GM19238 (cell line): Measurements from ENCODE around the gene EEF2K.

ENCODE experiments used
- DNase-seq: peaks from one replicate; pipeline ENCODE4 v3.0.0; 2011; ENCODE audit warnings: low spot score; ENCODE audit not compliant: insufficient read length

Gene EEF2K

DNA sequence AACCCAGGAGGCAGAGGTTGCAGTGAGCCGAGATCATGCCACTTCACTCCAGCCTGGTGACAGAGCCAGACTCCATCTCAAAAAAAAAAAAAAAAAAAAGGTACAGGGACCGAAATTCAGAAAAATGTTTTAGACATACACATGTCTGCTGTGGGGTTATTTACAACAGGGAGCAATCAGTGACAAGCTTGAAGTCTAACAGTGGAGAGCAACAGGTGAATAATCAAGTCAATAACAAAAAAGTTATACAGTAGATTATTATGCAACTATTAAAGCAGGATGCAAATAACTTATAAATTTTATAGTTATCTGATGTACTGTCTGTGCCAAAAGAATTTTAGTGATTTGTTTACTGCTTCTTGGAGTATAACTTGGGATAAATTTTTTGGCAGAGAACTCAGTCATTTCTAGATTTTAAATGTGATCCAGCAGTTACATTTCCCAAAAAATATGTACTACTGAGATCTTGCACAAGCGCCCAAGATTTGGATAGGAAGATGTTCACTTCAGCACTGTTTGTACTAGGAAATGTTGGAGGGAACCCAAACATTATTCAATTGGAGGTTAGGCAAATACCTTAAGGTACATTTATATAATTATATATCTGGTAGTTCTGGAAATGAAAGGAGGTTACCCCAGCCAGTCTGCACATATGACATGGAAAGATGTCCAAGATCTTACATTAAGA is 34.1 kb downstream of the EEF2K start:
- no peak for DNase-seq

DNA sequence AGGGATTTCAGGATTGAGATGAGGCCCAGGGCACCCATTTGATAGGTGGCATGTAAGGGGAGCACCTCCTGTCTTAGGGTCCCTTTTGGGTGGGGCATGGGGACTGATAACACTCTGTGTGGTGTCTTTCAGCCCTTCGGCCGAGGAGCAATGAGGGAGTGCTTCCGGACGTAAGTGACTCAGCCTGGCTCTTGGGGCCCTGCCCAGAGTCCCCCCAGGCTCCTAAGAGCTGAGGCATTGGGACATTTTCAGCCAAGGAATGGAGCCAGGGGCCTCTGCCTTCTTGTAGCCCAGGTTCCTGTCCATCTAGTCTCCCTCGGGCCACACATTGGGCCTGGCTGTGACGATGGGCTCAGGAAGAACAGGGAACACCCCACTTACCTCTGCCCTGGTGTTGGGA is 44.4 kb downstream of the EEF2K start:
- DNase-seq, result no peak

DNA sequence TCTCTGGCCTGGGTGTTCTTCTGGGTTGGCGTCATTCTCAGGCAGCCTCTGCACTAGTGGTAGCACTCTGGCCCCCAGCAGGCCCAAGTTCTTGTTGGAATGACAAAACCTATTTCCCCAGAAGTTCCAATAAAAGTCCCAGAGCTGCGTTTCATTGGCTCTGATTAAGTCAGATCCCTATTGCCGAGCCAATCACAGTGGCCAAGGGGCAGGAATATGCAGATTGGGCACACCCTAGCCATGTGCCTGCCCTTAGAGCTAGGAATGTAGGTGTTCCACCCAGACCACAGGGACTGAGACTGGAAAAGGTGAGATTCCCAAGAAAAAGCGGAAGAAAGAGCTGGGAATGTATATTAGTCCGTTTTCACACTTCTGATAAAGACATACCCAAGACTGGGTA is 46.2 kb downstream of the EEF2K start:
- no peak for DNase-seq

DNA sequence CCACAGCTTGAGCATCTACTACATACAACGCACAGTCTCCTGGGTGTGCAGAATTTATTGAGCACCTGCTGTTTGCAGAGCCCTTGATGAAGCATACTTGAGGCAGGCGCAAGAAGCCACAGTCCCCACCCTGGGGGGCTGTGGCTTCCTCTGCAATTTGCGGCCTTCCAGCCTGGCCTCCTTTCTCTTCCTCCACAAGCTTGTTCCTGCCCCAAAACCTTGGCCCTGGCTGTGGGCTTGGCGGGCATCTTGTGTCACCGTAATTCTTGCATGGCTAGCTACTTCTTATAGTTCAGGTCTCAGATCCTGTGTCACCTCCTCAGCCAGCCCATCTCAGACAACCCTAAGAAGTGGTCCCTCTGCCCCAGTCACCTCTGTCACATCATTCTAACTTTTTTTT is 47.2 kb downstream of the EEF2K start:
- DNase-seq, result no peak

DNA sequence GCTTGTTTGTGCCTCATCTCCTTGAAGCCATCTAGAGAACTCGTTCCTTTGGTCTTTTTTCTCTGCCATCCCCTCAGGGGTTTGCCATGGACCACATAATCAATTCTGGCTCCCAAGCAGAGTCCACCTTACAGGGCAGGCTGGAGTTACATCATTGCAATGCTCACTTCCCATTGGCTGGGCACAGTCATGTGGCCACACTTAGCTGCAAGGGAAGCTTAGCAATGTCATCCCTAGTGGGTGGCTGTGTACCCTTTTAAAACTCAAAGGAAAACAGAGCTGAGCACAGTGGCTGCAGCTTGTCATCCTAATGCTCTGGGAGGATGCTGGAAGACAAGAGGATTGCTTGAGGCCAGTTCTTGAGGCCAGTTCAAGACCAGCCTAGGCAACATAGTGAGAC is 49.3 kb downstream of the EEF2K start:
- DNase-seq, result no peak

GRCh38 chr16:22257440-22257839 is 51.4 kb downstream of the EEF2K start:
- DNase-seq, result no peak

DNA sequence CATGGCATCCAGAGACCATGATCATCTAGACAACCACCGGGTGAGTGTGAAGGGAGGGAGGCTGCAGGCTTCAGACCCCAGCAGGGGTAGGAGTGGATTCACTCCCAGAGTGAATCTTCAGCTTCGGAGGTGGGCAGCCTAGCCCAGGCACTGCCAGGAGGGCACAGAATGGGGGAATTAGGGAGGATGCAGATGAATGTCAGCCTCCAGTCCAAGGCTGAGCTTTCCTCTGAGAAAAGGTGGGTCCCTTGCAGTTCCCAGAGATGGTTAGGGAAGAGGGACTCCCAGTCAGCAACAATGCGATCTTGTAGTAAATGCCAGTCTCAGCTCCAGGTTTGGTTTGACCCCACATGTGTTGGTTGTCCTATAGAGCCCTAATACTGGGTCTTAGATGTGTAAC is 54.4 kb downstream of the EEF2K start:
- no peak for DNase-seq

- DNase-seq, result no peak
Measured at GRCh38 chr16:22262460-22262859, 56.4 kb downstream of the EEF2K start.

DNA sequence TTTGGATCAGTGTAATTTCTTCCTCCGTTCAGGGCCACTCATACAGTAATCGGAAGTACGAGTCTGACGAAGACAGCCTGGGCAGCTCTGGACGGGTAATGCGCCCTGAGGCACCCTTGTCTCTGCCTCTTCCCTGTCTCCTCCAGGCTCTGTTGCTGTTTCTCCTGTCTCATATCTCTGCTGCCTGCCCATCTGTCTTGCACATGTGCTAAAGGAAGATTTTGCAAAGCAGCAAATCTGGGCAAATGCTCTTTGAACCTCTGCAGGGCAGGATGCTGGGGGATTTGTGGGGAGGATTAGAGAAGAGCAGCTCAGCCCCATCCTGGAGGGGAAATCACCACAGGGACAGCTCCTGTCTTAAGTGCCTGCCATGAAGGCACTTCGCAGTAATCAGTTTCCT is 58.7 kb downstream of the EEF2K start:
- no peak for DNase-seq

GRCh38 chr16:22265351-22265750 is 59.3 kb downstream of the EEF2K start:
- DNase-seq, result no peak

DNA sequence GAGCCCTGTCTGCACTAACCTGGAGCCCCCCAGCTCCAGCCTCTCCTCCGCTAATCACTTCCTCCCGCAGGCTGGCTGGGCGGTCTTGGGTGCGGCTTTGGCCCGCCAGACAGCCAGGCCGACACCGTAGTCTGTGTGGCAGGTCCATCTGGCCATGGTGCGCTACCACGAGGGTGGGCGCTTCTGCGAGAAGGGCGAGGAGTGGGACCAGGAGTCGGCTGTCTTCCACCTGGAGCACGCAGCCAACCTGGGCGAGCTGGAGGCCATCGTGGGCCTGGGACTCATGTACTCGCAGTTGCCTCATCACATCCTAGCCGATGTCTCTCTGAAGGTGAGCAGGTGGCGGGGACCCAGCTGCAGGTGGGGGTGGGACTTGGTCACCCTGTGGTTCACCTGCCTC is 60.5 kb downstream of the EEF2K start:
- no peak for DNase-seq

DNA sequence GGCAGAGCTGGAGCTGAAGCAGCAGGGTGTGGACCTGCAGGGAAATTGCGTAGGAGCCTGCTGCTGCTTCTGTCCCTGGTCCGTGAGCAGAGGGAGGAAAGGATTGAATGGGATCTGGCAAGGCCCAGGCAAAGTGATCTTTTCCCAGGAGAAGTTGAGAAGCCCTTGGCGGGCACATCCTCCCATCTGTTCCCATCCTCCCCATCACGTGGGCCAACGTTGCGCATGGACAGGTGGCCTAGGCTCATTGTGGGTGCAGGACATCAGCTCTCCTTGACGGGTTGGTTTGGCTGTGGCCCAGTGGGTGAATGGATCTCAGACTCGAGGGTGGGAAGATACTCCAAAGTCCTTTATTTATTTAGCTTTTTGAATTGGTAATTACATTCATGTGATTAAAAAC is 61.7 kb downstream of the EEF2K start:
- no peak for DNase-seq

DNA sequence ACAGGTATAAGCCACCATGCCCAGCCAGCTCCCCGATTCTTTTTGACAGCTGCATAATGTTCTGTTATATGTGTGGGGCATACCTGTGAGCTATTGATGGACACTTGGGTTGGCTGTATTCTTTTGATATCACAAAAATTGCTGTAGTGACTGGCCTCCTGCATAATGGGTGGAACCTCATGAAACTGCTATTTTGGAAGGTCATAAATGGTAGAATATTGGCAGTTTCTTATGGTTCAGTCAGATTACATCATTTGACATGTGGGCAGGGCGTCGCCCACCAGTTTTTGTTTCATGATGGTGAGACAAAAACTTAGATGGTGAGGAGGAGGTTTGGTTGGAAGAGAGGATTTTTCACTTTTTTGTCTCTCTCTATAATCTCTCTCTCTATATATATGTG is 64.4 kb downstream of the EEF2K start:
- no peak for DNase-seq

GRCh38 chr16:22272870-22273650 is 67.0 kb downstream of the EEF2K start:
- DNase-seq, result no peak

- DNase-seq, result no peak
Measured at GRCh38 chr16:22274916-22275315, 68.8 kb downstream of the EEF2K start.

- no peak for DNase-seq
Measured at GRCh38 chr16:22278441-22279230, 72.6 kb downstream of the EEF2K start.

- DNase-seq, result no peak
Measured at GRCh38 chr16:22282254-22282892, 76.3 kb downstream of the EEF2K start.

GRCh38 chr16:22284637-22285036 is 78.6 kb downstream of the EEF2K start:
- no peak for DNase-seq

DNA sequence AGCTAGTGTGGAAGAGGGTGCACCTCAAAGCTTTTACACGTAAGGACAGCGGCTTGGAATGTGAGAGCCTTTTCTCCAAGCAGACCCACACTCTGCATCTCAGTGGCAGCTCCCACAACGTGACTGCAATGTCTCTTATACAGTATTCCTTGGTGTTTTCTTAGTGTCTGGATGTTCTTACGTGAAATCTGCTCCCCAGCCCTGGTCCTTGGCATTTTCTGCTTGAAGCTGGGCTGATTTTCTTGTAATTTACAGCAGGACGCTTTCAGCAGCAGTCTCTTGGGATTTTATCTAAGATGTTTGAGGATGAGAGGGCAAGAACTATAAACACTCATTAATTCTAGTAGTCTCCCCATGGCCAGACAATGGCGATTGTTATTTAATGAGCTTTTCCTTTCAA is 79.0 kb downstream of the EEF2K start:
- no peak for DNase-seq

DNA sequence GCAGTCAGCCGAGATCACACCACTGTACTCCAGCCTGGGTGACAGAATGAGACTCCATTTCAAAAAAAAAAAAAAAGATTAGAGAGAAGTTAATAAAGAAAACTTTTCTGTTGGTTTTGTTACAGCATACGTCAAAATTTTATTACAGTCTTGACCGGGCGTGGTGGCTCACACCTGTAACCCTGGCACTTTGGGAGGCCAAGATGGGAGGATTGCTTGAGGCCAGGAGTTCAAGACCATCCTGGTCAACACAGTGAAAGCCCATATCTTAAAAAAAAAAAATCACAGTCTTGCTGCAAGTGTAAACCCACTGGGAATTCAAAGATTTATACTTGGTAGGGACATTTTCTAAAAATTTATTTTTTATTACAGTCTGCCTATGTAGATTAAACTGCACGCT is 84.9 kb downstream of the EEF2K start:
- DNase-seq, result no peak

DNA sequence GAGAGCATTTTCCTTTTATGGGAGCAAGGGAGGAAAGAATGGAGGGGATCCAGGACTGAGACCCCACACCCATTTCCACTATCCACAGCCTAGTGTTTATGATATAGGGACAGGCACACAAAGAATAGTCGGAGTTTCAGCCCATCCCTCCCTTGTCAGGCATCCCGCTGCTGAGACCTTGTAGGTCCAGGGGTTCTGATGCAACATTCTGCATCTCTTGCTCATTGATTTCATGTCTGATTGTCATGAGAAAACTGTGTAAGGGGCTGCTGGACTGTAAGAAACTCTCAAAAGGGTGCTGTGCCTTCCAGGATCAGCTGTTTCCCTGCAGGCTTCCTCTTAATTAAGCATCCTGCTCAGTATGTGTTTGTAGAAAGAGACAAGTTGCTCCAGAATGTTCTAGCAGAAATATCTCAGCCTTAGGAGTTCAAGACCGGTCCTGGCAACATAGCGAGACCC is 85.8 kb downstream of the EEF2K start:
- no peak for DNase-seq

DNA sequence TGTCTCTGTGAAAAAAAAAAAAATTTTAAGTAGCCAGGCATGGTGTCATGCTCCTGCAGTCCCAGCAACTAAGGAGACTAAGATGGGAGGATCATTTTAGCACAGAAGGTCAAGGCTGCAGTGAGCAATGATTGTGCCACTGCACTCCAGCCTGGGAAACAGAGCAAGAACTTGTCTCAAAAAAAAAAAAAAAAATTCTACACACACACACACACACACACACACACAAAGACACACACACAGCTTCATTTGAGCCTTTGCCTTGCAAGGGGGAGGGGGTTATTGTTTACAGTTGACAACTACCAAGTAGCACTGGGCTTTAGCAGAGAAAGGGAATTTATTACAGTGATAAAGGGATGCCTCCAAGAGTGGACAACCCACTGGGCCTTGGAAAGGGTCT is 86.2 kb downstream of the EEF2K start:
- DNase-seq, result no peak
